G401 (cell line): ENCODE measurements around the gene ADAMTS2. TPM values are rescaled to one million over a fixed set of nuclear protein-coding genes. Genes with fewer than 3 reads are reported as not detected.
A peak's percentile ranks its signal among the peaks of the same experiment; 100 is the strongest.

Experiments used
- DNase-seq: peaks from one replicate; pipeline ENCODE4 v3.0.0-alpha.2; 2015; ENCODE audit warnings: low spot score
- in situ Hi-C: cut with HindIII; loops from 2 replicates; pipeline ENCODE4 v1.10.0; 2016; ENCODE audit warnings: low sequenced_read_pairs, mixed read lengths
- total RNA-seq: library from RNA; depleted of rRNA; stranded (reverse); fragments of >200 nt; shearing (Covaris generic); gene quantifications from 2 replicates; pipeline ENCODE4 v1.2.3, GENCODE V29; 2014

Gene ADAMTS2
- total RNA-seq, 1 experiment from 2014 or later, result not detected

- in situ Hi-C loops, result no loop called here
- no peak for DNase-seq
Measured at GRCh38 chr5:179373101-179373934, 28.1 kb upstream of the ADAMTS2 start.

DNA sequence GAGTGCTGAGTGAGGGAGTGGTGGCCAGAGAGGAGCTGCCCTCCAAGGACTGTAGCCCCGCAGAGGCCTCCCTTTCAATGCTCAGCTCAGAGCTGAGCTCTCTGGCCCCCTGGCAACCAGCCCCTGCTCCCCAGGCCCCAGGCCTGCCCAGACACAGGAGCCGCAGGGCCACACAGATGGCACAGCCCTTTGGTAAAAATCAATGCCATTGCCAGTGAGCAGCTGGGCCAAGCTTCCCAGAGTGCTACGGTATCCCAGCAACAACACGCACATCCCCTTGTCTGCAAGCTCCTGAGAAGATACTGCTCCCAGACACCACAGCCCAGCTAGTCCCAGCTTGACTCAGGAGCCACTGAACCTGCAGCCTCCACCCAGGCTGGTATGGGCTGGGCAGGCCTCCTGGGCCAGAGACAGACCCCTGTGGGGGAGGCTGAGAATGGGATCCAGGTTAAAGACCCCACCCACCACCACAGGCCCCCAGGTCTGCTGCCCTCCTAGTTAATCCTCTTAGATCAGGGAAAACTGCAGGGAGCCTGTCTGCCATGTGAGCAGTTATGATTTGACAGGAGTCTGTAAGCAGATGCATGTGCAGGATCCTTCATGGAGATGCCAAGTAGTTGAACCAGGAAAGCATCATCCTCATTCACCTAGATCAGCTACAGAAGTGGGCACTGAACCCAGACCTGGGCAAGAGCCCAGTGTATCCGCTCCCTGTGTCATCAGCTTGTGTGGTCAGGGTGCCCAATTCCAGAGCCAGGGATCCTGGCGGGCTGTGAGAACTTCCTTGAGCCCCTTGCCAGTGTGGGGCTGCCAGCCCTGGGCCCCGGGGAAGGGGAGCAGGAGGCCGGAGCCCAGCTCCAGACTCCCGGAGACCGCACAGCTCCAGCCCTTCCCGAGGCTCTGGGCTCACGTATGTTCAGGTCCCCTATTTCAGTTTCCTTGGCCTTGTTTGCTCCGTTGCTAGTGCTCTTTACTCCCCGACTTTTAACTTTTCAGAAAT, 26.7 kb upstream of the ADAMTS2 start:
- in situ Hi-C loops, result no loop called here
- DNase-seq, result peak; percentile 23

- in situ Hi-C loops, result no loop called here
- DNase-seq, result no peak
Measured at GRCh38 chr5:179371121-179371510, 25.9 kb upstream of the ADAMTS2 start.

- DNase-seq, result no peak
- in situ Hi-C loops, result no loop called here
Measured at GRCh38 chr5:179370490-179371120, 25.3 kb upstream of the ADAMTS2 start.

DNA sequence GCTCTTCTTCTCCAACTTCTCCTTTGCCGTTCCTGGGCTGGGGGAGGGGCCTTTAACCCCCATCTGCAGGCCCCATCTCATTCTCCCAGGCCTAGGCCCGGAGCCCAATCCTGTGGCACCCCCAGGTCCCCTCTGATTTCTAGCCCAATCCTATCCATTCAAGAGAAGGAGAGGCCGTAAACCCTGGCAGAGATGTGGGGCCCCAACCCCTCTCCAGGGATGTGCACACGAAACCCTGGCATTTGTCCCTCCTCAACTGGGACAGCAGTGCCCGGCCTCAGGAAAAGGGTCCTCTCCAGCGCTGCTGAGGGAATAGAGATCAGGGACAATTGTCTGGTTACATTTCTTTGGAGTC, 24.2 kb upstream of the ADAMTS2 start:
- in situ Hi-C loops, result no loop called here

DNA sequence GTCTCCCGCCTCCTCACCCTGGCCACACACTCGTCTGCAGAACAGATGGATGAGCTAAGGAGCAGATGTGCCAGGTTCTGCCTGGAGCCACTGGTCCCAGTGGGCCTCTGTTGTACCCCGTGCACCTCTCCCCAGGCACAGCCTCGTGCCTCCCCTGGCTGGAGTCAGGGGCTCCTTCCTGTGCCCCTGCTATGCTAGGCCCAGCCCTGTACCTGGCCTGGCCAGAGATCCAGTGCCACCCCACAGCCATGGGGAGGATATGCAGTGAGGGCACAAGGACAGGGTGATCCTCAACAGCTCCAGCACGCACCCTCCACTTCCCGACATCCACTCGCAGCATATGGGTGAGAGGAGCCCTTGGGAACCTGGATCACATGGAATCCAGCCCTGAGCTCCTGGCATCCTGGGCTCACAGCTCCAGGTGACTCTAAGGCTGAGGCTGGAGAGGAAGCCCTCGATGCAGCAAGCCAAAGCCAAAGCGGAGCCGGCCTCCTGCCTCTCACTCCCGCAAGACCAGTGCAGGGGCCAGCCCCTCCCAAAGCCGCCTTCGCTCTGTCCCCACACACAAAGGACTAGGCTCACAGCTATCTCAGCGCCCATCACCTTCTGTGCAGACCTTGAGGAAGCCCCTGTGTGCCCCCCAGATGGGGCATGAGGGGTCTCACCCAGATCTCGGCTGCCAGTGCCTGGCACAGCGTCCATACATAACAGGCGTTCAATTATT, 23.7 kb upstream of the ADAMTS2 start:
- in situ Hi-C loops, result no loop called here
- no peak for DNase-seq

More for the DNA sequence above, 24.2 kb upstream of the ADAMTS2 start:
- no peak for DNase-seq

DNA sequence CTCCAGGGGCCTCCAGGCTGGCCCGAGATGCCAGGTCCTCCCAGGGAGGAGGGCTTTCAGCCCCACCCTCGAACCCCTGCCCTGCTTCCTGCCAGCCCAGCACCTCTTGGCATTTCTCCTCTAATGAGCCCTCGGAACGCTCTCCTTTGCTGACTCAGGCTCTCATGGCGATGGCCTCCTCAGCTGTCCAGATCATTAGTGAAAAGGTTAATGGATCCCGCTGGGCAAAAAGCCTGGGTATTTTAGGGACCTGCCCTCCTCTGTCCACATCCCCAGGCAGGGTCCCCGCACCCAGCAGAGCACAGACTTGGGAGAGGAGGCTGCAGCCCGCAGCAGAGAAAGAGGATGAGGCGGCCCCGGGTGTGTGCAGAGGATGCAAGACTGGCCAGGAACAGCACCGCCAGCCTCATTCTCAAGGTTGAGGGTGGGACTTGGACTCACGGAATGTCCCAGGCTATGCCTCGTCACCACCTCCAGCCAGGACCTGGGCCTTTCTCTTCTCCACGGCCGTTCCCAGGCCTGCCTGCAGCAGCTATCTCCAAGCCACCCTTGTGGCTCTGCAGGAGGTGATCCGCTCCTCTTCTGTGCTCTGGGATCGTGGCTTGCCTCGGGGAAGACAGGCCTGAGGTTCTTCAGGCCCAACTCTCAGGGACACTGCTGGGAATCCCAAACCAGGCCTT, 23.0 kb upstream of the ADAMTS2 start:
- DNase-seq, result no peak
- in situ Hi-C loops, result no loop called here

GRCh38 chr5:179367491-179367890, 22.2 kb upstream of the ADAMTS2 start:
- in situ Hi-C loops, result no loop called here
- no peak for DNase-seq

DNA sequence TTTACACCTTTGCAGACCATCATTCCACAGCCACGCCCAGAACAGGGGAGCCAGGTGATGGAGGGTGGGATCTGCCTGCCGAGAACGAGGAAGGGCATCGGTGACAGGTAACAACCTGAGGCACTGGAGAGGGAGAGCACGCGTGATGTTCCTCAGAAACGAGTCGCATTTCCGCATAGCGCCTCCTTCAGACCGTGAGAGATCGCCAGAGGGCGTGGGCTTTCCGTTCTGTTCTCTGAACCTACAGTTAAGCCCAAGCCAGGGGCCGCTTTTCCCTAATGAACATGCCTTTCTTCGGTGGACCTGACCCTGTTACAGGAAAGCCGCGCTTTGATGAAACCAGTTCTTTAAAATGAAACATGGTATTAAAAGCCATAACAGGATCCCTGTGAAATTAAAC, 17.1 kb upstream of the ADAMTS2 start:
- in situ Hi-C loops, result no loop called here

DNA sequence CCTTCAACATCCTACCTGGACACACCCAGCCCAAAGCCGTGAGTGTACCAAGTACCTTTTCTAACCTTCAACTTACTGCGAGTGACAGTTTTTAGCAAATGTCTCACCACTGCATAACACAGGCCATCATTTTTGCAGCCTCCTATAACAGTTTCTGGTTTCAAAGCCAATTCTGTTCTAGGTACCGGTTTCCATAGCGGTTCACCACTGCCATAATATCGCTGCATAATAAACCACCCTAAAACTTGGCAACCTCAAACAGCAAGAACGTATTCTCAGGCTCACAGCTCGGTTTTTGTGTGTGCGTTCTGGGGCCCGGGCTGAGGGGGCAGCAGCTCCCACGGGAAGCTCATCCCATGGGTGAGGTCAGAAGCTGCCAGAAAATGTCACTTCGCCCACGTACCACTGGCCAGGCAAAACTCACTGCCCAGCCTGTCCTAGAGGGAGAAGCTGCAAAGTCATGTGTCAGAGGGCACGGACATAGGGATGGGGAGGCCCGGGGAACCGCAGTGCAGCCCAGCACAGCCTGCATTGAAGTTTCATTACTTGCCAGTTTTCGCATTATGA, 15.9 kb upstream of the ADAMTS2 start:
- in situ Hi-C loops, result no loop called here
- no peak for DNase-seq

More for the DNA sequence above, 17.1 kb upstream of the ADAMTS2 start:
- DNase-seq, result no peak

- no peak for DNase-seq
- in situ Hi-C loops, result no loop called here
Measured at GRCh38 chr5:179357031-179357430, 11.8 kb upstream of the ADAMTS2 start.

- in situ Hi-C loops, result no loop called here
- no peak for DNase-seq
Measured at GRCh38 chr5:179355976-179356974, 11.0 kb upstream of the ADAMTS2 start.

DNA sequence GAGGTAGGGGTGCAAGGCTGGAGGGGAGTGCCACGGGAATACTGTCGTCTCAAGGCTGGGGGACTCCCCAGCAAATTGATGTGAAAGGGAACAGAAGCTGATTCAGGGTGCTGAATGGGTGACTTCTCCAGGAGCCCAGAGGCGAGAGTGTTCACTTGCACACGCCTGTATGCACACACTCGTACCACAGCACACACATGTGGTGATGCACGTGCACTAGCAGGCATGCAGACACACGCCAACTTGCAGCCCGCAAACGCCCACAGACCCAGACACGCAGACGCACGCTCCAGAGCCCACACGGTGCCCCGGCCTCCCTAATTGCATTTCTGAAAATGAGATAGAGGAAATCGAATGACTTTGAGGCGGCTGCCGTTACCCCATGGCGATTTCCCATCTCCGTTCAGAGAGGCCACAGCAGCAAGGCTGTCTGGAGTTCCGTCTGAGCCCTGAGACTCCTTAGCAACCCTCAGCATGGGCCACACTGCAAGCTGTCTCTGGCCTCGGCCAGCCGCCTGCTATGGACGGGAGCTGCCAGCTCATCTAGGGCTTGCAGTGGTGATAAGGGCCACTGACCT, 9.1 kb upstream of the ADAMTS2 start:
- DNase-seq, result no peak
- in situ Hi-C loops, result no loop called here

DNA sequence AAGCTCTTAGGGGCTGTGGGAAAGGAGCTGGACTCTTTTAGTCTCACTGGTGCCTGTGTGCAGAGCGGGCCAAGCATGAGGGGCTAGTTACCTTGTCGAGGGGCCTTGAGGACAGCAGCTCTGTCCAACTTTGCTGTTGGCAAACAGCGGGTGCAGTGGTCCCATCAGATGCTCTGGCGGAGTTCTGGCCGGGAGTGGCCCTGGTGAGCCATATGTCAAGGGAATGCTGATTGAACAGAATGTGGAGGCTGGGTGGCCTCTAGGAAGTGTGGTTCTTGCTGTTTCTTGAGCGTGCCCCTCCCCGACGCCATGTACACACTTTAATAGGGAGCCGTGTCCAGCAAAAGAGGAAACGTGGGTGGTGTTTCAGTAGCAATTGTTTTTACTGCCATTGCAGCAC, 3.6 kb upstream of the ADAMTS2 start:
- in situ Hi-C loops, result no loop called here
- DNase-seq, result no peak

DNA sequence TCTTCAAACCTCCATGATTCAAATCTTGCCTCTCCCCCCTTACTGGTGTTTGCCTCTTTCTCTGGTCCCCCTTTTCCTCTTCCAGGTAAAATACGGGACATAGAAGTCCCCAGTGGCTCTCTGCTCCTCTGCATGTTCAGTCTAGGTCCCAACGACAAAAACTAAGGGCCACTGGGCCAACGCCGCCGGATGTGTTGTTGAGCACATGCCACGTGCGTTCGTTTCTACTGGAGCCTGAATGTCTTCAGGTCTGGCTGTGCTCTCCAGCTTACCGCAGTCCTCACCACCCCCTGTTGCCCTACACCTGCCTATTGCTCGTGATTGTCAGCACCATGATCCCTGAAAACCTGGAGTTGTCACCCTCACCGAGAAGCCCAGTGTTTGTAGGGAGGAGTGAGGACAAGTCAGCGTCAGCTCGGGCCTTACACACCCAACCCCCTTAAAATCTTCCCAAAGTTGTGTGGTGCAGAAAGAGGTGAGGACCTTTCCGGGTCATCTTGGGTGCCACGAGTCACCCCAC, 2.8 kb upstream of the ADAMTS2 start:
- in situ Hi-C loops, result no loop called here
- DNase-seq, result no peak

GRCh38 chr5:179347581-179347980, 2.3 kb upstream of the ADAMTS2 start:
- in situ Hi-C loops, result no loop called here
- no peak for DNase-seq

DNA sequence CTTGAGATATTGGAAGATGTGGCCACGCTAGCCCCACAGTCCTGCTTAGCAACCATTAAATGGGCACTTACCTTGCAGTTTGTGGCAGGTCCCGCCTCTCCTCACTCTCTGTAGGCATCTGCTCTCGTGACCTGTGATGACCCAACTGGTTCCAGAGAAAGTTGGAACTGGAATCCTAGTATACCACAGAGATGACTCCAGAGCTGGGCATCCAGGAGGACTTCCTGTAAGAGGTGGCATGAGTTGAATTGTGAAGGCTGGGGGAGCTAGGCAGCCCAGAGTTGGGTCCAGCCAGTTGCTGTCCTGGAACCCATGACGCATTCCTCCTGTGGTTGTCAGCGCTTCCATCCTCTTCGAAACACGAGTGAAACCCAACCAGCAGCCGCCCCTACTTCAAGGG, 1.6 kb upstream of the ADAMTS2 start:
- in situ Hi-C loops, result no loop called here
- no peak for DNase-seq
